Activated naive CD4-positive, alpha-beta T cell treated with anti-CD3 and anti-CD28 coated beads for 36 hours (primary cell): ENCODE data around the gene POLR3A. TPM values are rescaled to one million over a fixed set of nuclear protein-coding genes. Genes with fewer than 3 reads are reported as not detected.
A peak's percentile ranks its signal among the peaks of the same experiment; 100 is the strongest.
"Not testable (repeated sequence)": the region's sequence is repeated elsewhere in the genome, so short reads cannot be mapped to it uniquely, and the experiment has no call there.

Experiments used
- CTCF ChIA-PET: fragments of 350-600 bp; sonication (Branson Sonifier 250); formaldehyde crosslinking; loops from one replicate; lab custom pipeline; 2021; ENCODE audit warnings: antibody characterized with exemption; lab: Charles Lee
- DNase-seq: peaks from one replicate; pipeline ENCODE4 v3.0.0-alpha.2; 2020
- H3K27ac Mint-ChIP-seq: one replicate; pipeline ENCODE4 v1.8.0; 2021; ENCODE audit warnings: mild to moderate bottlenecking, mixed read lengths
- H3K27me3 Mint-ChIP-seq: one replicate; pipeline ENCODE4 v1.8.0; 2021; ENCODE audit warnings: low read depth, mixed read lengths
- H3K36me3 Mint-ChIP-seq: one replicate; pipeline ENCODE4 v1.8.0; 2021; ENCODE audit warnings: low read depth, mixed read lengths
- H3K4me1 Mint-ChIP-seq: one replicate; pipeline ENCODE4 v1.8.0; 2021; ENCODE audit warnings: low read depth, mixed read lengths
- H3K4me3 Mint-ChIP-seq: one replicate; pipeline ENCODE4 v1.8.0; 2021; ENCODE audit warnings: mild to moderate bottlenecking, moderate library complexity, mixed read lengths
- H3K9me3 Mint-ChIP-seq: one replicate; pipeline ENCODE4 v1.8.0; 2021; ENCODE audit warnings: mixed read lengths
- intact Hi-C: fragments of 100-400 bp; cut with micrococcal nuclease; formaldehyde crosslinking; loops from one replicate; pipeline ENCODE4 v1.15.1; 2023
- total RNA-seq, 2 experiments: library from RNA; stranded (reverse); gene quantifications; one replicate each; pipeline ENCODE4 v1.2.3, GENCODE V29; 2021

POLR3A gene
- total RNA-seq, result 10 to 100 TPM; 14.1 to 14.2 TPM

GRCh38 chr10:78029269-78030226 lies at the start of gene POLR3A:
TSS of gene POLR3A (minus strand) at chr10:78029515. CDS start at chr10:78029407, 108 bp downstream.
- CTCF ChIA-PET, result interaction anchor here (0.8 to 3.1 kb wide), 4 partner anchors 8 to 173 kb away, joined by 3 to 12 read pairs (median 6); no protein-coding TSS in a partner anchor
- H3K27me3 Mint-ChIP-seq, result no peaks in the 10 kb centered on the region
- peaks cover 24% of the 10 kb centered on the region for H3K36me3 Mint-ChIP-seq
- peak; percentile 94 for DNase-seq
- intact Hi-C loops, result loop anchor here (1.0 to 10.0 kb wide), 10 partner anchors 103 to 1415 kb away; partner anchors contain the start of genes DLG5, ZCCHC24 and ZMIZ1
- H3K4me1 Mint-ChIP-seq, result peaks cover 38% of the 10 kb centered on the region
- H3K27ac Mint-ChIP-seq, result peak within 1 kb of the TSS; percentile 93
- peak within 1 kb of the TSS; percentile 98 for H3K4me3 Mint-ChIP-seq
- H3K9me3 Mint-ChIP-seq, result no peaks in the 10 kb centered on the region

- no peaks in the 10 kb centered on the region for H3K36me3 Mint-ChIP-seq
- no peaks in the 10 kb centered on the region for H3K4me1 Mint-ChIP-seq
- DNase-seq, result no peak
- H3K9me3 Mint-ChIP-seq, result peaks cover 8% of the 10 kb centered on the region
- no peaks in the 10 kb centered on the region for H3K27me3 Mint-ChIP-seq
- no peak overlapping the region for H3K4me3 Mint-ChIP-seq
- CTCF ChIA-PET, result no interaction called here
- intact Hi-C loops, result no loop called here
- no peak overlapping the region for H3K27ac Mint-ChIP-seq
Observed at GRCh38 chr10:78078539-78079330, 49.4 kb upstream of the POLR3A start.

- DNase-seq, H3K4me3 Mint-ChIP-seq, H3K36me3 Mint-ChIP-seq, CTCF ChIA-PET, H3K27ac Mint-ChIP-seq, H3K4me1 Mint-ChIP-seq, H3K9me3 Mint-ChIP-seq, H3K27me3 Mint-ChIP-seq, intact Hi-C loops: not testable (repeated sequence)
Observed at GRCh38 chr10:78075806-78076205, 46.5 kb upstream of the POLR3A start.

- no peaks in the 10 kb centered on the region for H3K27me3 Mint-ChIP-seq
- no peak overlapping the region for H3K4me3 Mint-ChIP-seq
- H3K27ac Mint-ChIP-seq, result no peak overlapping the region
- intact Hi-C loops, result no loop called here
- H3K9me3 Mint-ChIP-seq, result peaks cover 8% of the 10 kb centered on the region
- CTCF ChIA-PET, result no interaction called here
- H3K4me1 Mint-ChIP-seq, result no peaks in the 10 kb centered on the region
- no peaks in the 10 kb centered on the region for H3K36me3 Mint-ChIP-seq
- no peak for DNase-seq
Observed at GRCh38 chr10:78072504-78072903, 43.2 kb upstream of the POLR3A start.

GRCh38 chr10:78071857-78072179 lies 42.5 kb upstream of the POLR3A start:
- no peak for DNase-seq
- H3K4me3 Mint-ChIP-seq, result no peak overlapping the region
- H3K27ac Mint-ChIP-seq, result no peak overlapping the region
- intact Hi-C loops, result no loop called here
- peaks cover 6% of the 10 kb centered on the region for H3K9me3 Mint-ChIP-seq
- H3K4me1 Mint-ChIP-seq, result no peaks in the 10 kb centered on the region
- H3K36me3 Mint-ChIP-seq, result no peaks in the 10 kb centered on the region
- no peaks in the 10 kb centered on the region for H3K27me3 Mint-ChIP-seq
- CTCF ChIA-PET, result no interaction called here

- H3K4me1 Mint-ChIP-seq, result no peaks in the 10 kb centered on the region
- H3K36me3 Mint-ChIP-seq, result no peaks in the 10 kb centered on the region
- CTCF ChIA-PET, result no interaction called here
- no peak overlapping the region for H3K4me3 Mint-ChIP-seq
- intact Hi-C loops, result no loop called here
- H3K27ac Mint-ChIP-seq, result no peak overlapping the region
- no peaks in the 10 kb centered on the region for H3K27me3 Mint-ChIP-seq
- DNase-seq, result no peak
- peaks cover 4% of the 10 kb centered on the region for H3K9me3 Mint-ChIP-seq
Observed at GRCh38 chr10:78071140-78071856, 42.0 kb upstream of the POLR3A start.

- H3K4me1 Mint-ChIP-seq, result no peaks in the 10 kb centered on the region
- intact Hi-C loops, result no loop called here
- no peak overlapping the region for H3K27ac Mint-ChIP-seq
- no peak overlapping the region for H3K4me3 Mint-ChIP-seq
- peaks cover 3% of the 10 kb centered on the region for H3K9me3 Mint-ChIP-seq
- DNase-seq, result no peak
- no peaks in the 10 kb centered on the region for H3K36me3 Mint-ChIP-seq
- no peaks in the 10 kb centered on the region for H3K27me3 Mint-ChIP-seq
- CTCF ChIA-PET, result no interaction called here
Observed at GRCh38 chr10:78070726-78071125, 41.4 kb upstream of the POLR3A start.

GRCh38 chr10:78070064-78070463 lies 40.7 kb upstream of the POLR3A start:
- H3K27me3 Mint-ChIP-seq, H3K36me3 Mint-ChIP-seq, CTCF ChIA-PET, H3K27ac Mint-ChIP-seq, H3K4me1 Mint-ChIP-seq, intact Hi-C loops, H3K4me3 Mint-ChIP-seq, H3K9me3 Mint-ChIP-seq, DNase-seq: not testable (repeated sequence)

GRCh38 chr10:78069151-78069550 lies 39.8 kb upstream of the POLR3A start:
- CTCF ChIA-PET, result no interaction called here
- no peaks in the 10 kb centered on the region for H3K4me1 Mint-ChIP-seq
- H3K27me3 Mint-ChIP-seq, result no peaks in the 10 kb centered on the region
- H3K27ac Mint-ChIP-seq, result no peak overlapping the region
- no peak for DNase-seq
- H3K36me3 Mint-ChIP-seq, result no peaks in the 10 kb centered on the region
- peaks cover under 1% of the 10 kb centered on the region for H3K9me3 Mint-ChIP-seq
- H3K4me3 Mint-ChIP-seq, result no peak overlapping the region
- intact Hi-C loops, result no loop called here

- no peaks in the 10 kb centered on the region for H3K4me1 Mint-ChIP-seq
- H3K4me3 Mint-ChIP-seq, result no peak overlapping the region
- intact Hi-C loops, result no loop called here
- H3K27ac Mint-ChIP-seq, result no peak overlapping the region
- H3K27me3 Mint-ChIP-seq, result peaks cover 3% of the 10 kb centered on the region
- no peak for DNase-seq
- no peaks in the 10 kb centered on the region for H3K36me3 Mint-ChIP-seq
- no peaks in the 10 kb centered on the region for H3K9me3 Mint-ChIP-seq
- CTCF ChIA-PET, result interaction anchor here (1.2 kb wide), 1 partner anchor 109 kb away, joined by 3 read pairs; no protein-coding TSS in a partner anchor
Observed at GRCh38 chr10:78066728-78067430, 37.6 kb upstream of the POLR3A start.

- intact Hi-C loops, result no loop called here
- CTCF ChIA-PET, result no interaction called here
- H3K27me3 Mint-ChIP-seq, result peaks cover 3% of the 10 kb centered on the region
- H3K4me1 Mint-ChIP-seq, result no peaks in the 10 kb centered on the region
- no peaks in the 10 kb centered on the region for H3K36me3 Mint-ChIP-seq
- H3K4me3 Mint-ChIP-seq, result no peak overlapping the region
- no peak overlapping the region for H3K27ac Mint-ChIP-seq
- DNase-seq, result no peak
- H3K9me3 Mint-ChIP-seq, result no peaks in the 10 kb centered on the region
Observed at GRCh38 chr10:78066012-78066411, 36.7 kb upstream of the POLR3A start.
